Upper lobe of left lung (tissue), 6 donors: ENCODE data around the gene DOK1. TPM values are rescaled to one million over a fixed set of nuclear protein-coding genes. Genes with fewer than 3 reads are reported as not detected.
"Not testable (repeated sequence)": the region's sequence is repeated elsewhere in the genome, so short reads cannot be mapped to it uniquely, and the experiment has no call there.

ENCODE experiments used
- ATAC-seq, 2 donors: fragments of 200-7000 bp; cut with Tn5 transposase; one replicate each; pipeline ENCODE4 v1.9.1; 2022; ENCODE audit warnings: mild to moderate bottlenecking in 2 of 2, moderate library complexity in 2 of 2; ENCODE audit not compliant: low FRiP score in 2 of 2
- DNase-seq, 2 donors: peaks; one replicate each; pipeline ENCODE4 v3.0.0-alpha.2; 2019 to 2020
- H3K27ac ChIP-seq, 4 donors: fragments of 200-600 bp; sonication (generic); one replicate each; pipeline ENCODE4 v1.5.1; 2016 to 2019
- H3K27me3 ChIP-seq, 4 donors: fragments of 200-600 bp; sonication (generic); one replicate each; pipeline ENCODE4 v1.5.1; 2017 to 2019
- H3K36me3 ChIP-seq, 4 donors: fragments of 200-600 bp; sonication (generic); one replicate each; pipeline ENCODE4 v1.5.1; 2016 to 2019
- H3K4me1 ChIP-seq, 4 donors: fragments of 200-600 bp; sonication (generic); one replicate each; pipeline ENCODE4 v1.5.1; 2018 to 2019
- H3K4me3 ChIP-seq, 4 donors: fragments of 200-600 bp; sonication (generic); one replicate each; pipeline ENCODE4 v1.5.1; 2017 to 2019; ENCODE audit warnings: mild to moderate bottlenecking in 2 of 4, moderate library complexity in 1 of 4
- H3K9me3 ChIP-seq, 4 donors: fragments of 200-600 bp; sonication (generic); one replicate each; pipeline ENCODE4 v1.5.1; 2018 to 2019
- EP300 ChIP-seq, 4 donors: sonication (generic); formaldehyde crosslinking; IDR thresholded peaks; one replicate each; pipeline ENCODE4 v1.5.1; 2017; ENCODE audit warnings: antibody characterized with exemption in 4 of 4, control low read depth in 2 of 4
- POLR2A ChIP-seq, 4 donors: fragments of 450-650 bp; IDR thresholded peaks; one replicate each; pipeline ENCODE4 v1.5.1; 2016 to 2017; ENCODE audit warnings: antibody characterized with exemption in 4 of 4, mild to moderate bottlenecking in 2 of 4
- POLR2AphosphoS5 ChIP-seq, 2 donors: sonication (generic); formaldehyde crosslinking; IDR thresholded peaks; one replicate each; pipeline ENCODE4 v1.5.1; 2017; ENCODE audit warnings: antibody characterized with exemption in 2 of 2
- WGBS, 2 donors: methylation state at CpG; one replicate each; pipeline ENCODE4 v1.1.5; 2017 to 2018; 5-methylcytosine and 5-hydroxymethylcytosine counted together
- total RNA-seq, 6 donors: library from RNA; depleted of rRNA in 4 of 6; stranded (reverse); fragments of >200 nt in 4 of 6; gene quantifications; one replicate each; pipeline versions ENCODE4 v1.1.0 to v1.2.1, GENCODE V29; 2016 to 2021
- TF ChIP-seq, protein P1 (sequence below), 6 experiments: fragments of 450-650 bp in 4 of 6; fragments of 200-600 bp in 2 of 6; sonication (generic) in 2 of 6; IDR thresholded peaks; one replicate each; pipeline ENCODE4 v1.5.1; 2016 to 2019; ENCODE audit warnings: antibody characterized with exemption in 6 of 6
- donor health status: DM: no; HTN: no; CAD: no; lungs with moderate emphysema.
- donor health status: DM: no; HTN: yes; CAD: no; lungs with severe emphysema.

Gene DOK1
- total RNA-seq, 6 donors from 2014 or later = 13.7 to 49.2 (median 38.0) TPM

DNA sequence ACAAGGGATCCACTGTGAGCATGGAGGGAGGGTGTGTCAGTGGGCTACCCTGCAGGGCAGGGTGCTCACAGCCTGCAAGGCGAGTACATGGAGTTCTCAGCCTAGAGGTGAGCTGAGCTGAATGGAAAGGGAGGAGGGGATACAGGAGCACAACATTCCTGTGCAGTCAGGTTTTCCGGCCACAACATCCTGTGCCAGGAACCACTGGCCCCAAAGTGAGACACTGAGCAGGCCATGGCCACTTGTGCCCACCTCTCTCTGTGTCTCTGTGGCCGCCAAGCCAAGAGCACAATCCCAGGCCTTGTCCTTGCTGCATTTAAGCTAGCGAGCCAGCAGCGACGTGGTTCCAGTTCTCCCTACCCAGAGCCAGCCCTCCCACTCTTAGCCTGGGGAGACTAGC is 6.1 kb downstream of the DOK1 start:
- H3K27ac ChIP-seq = no peak overlapping the region
- H3K4me1 ChIP-seq = peaks cover under 1 to 12% (median 3%) of the 10 kb centered on the region in 4 donors
- peaks cover 0 to 9% (median 7%) of the 10 kb centered on the region in 4 donors for H3K36me3 ChIP-seq
- H3K9me3 ChIP-seq = no peaks in the 10 kb centered on the region
- no peak for ATAC-seq
- H3K27me3 ChIP-seq = no peaks in the 10 kb centered on the region
- TF ChIP-seq EP300 (IDR thresholded peaks at IDR 0.05) (no peak), POLR2AphosphoS5 (IDR thresholded peaks at IDR 0.05) (no peak), POLR2A (IDR thresholded peaks at IDR 0.05) (no peak)
- TF ChIP-seq, protein P1, sequence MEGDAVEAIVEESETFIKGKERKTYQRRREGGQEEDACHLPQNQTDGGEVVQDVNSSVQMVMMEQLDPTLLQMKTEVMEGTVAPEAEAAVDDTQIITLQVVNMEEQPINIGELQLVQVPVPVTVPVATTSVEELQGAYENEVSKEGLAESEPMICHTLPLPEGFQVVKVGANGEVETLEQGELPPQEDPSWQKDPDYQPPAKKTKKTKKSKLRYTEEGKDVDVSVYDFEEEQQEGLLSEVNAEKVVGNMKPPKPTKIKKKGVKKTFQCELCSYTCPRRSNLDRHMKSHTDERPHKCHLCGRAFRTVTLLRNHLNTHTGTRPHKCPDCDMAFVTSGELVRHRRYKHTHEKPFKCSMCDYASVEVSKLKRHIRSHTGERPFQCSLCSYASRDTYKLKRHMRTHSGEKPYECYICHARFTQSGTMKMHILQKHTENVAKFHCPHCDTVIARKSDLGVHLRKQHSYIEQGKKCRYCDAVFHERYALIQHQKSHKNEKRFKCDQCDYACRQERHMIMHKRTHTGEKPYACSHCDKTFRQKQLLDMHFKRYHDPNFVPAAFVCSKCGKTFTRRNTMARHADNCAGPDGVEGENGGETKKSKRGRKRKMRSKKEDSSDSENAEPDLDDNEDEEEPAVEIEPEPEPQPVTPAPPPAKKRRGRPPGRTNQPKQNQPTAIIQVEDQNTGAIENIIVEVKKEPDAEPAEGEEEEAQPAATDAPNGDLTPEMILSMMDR (IDR thresholded peaks at IDR 0.05) = no peak
- no peak overlapping the region for H3K4me3 ChIP-seq
- DNase-seq = no peak
- 66 to 68% methylated on average over 6 of the region's 6 CpGs for WGBS, 2 donors

- 96 to 100% methylated on average over 1 of the region's 1 CpG for WGBS, 2 donors
- H3K9me3 ChIP-seq, H3K27ac ChIP-seq, H3K4me1 ChIP-seq, H3K27me3 ChIP-seq, H3K4me3 ChIP-seq, DNase-seq, H3K36me3 ChIP-seq, ATAC-seq: not testable (repeated sequence)
Observed at GRCh38 chr2:74561022-74561421, 6.5 kb downstream of the DOK1 start.

- WGBS, 2 donors = 85 to 86% methylated on average over 7 of the region's 7 CpGs
- TF ChIP-seq POLR2AphosphoS5 (IDR thresholded peaks at IDR 0.05) (no peak), POLR2A (IDR thresholded peaks at IDR 0.05) (no peak), EP300 (IDR thresholded peaks at IDR 0.05) (no peak)
- TF ChIP-seq, protein P1 (IDR thresholded peaks at IDR 0.05) = no peak
- no peaks in the 10 kb centered on the region for H3K27me3 ChIP-seq
- no peak for DNase-seq
- H3K4me3 ChIP-seq = no peak overlapping the region
- H3K4me1 ChIP-seq = no peaks in the 10 kb centered on the region
- no peaks in the 10 kb centered on the region for H3K36me3 ChIP-seq
- H3K9me3 ChIP-seq = no peaks in the 10 kb centered on the region
- no peak for ATAC-seq
- no peak overlapping the region for H3K27ac ChIP-seq
Observed at GRCh38 chr2:74562126-74562775, 7.7 kb downstream of the DOK1 start.

DNA sequence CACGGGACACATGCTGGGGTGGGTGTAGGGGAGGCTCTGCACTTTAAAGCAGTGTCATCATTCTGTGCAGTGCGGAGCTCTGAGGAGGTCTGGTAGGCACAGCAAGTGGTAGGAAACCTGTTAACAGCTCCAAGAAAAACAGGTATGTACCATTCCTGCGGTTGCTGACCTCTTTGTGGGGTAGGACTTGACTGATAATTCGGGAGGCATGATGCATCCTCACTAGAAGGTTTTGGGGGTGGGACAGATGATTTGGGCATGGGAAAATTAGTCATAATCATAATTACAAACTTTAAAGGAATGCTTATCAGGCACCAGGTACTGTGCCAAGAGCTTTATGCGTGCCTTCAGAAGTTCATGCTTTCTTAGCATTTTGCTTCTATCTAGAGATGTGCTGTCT is 9.7 kb downstream of the DOK1 start:
- 69 to 80% methylated on average over 5 of the region's 5 CpGs for WGBS, 2 donors
- no peaks in the 10 kb centered on the region for H3K27me3 ChIP-seq
- H3K36me3 ChIP-seq = no peaks in the 10 kb centered on the region
- no peak overlapping the region for H3K4me3 ChIP-seq
- DNase-seq (no peak), ATAC-seq (no peak)
- no peak overlapping the region for H3K27ac ChIP-seq
- no peaks in the 10 kb centered on the region for H3K9me3 ChIP-seq
- no peak for TF ChIP-seq EP300 (IDR thresholded peaks at IDR 0.05)
- no peak for TF ChIP-seq POLR2AphosphoS5 (IDR thresholded peaks at IDR 0.05)
- TF ChIP-seq, protein P1 (IDR thresholded peaks at IDR 0.05) = no peak
- TF ChIP-seq POLR2A (IDR thresholded peaks at IDR 0.05) = no peak
- H3K4me1 ChIP-seq = no peaks in the 10 kb centered on the region

DNA sequence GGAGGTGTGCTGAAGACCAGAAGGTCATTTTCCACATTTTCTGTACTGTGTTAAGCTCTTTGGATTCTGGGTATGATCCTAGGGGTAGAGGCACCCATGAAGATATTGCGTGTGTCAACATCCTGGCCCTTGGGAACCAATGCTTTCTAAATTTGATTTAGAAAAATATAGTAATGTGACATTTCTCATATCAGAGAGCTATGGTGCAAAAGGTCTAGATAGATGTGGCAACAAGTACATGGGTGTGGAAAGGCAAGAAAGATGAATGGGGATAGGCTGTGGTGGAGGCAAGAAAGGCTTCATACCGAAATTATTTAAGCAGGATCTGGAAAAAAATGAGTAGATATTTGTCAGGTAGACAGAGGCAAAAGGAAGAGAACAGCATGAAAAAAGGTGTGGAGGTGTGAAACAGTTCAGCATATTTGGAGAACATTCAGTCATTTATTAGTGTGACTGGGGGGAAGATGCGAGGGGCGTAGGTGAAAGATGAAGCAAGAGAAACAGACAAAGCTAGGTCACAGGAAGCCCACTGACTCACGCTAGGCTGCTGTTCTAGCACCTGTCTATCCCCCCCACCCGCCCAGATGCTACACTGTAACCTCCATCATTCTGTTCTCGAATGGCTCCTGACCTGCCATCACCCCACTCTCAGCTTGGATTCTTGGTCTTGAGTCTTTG is 11.7 kb downstream of the DOK1 start:
- H3K4me3 ChIP-seq = no peak overlapping the region
- ATAC-seq = no peak
- no peak overlapping the region for H3K27ac ChIP-seq
- no peak for DNase-seq
- WGBS, 2 donors = 73 to 78% methylated on average over 7 of the region's 7 CpGs
- TF ChIP-seq POLR2AphosphoS5 (IDR thresholded peaks at IDR 0.05) = no peak
- TF ChIP-seq POLR2A (IDR thresholded peaks at IDR 0.05) = no peak
- TF ChIP-seq EP300 (IDR thresholded peaks at IDR 0.05) = no peak
- TF ChIP-seq, protein P1 (IDR thresholded peaks at IDR 0.05) = no peak
- no peaks in the 10 kb centered on the region for H3K4me1 ChIP-seq
- H3K9me3 ChIP-seq = no peaks in the 10 kb centered on the region
- no peaks in the 10 kb centered on the region for H3K36me3 ChIP-seq
- no peaks in the 10 kb centered on the region for H3K27me3 ChIP-seq
